Neural cell (in vitro differentiated cells): Measurements from ENCODE around the gene CSNK1A1L.

Source experiments
- EP300 ChIP-seq: fragments of 450-650 bp; conservative IDR thresholded peaks from 2 replicates; pipeline ENCODE4 v1.6.1; 2014; ENCODE audit warnings: antibody characterized with exemption, mild to moderate bottlenecking, moderate library complexity; ENCODE audit not compliant: poor library complexity, severe bottlenecking
- EZH2 ChIP-seq: fragments of 200-600, 300-800 bp; shearing (Covaris generic), sonication (generic); IDR thresholded peaks from 2 replicates; pipeline ENCODE4 v1.6.1; 2014; ENCODE audit warnings: antibody characterized with exemption, low read length, borderline replicate concordance, mild to moderate bottlenecking; ENCODE audit not compliant: insufficient read depth, poor library complexity, severe bottlenecking
- POLR2AphosphoS5 ChIP-seq: IDR thresholded peaks from 2 replicates; pipeline ENCODE4 v1.6.1; 2012
- RAD21 ChIP-seq: fragments of 450-650 bp; conservative IDR thresholded peaks from 2 replicates; pipeline ENCODE4 v1.6.1; 2014; ENCODE audit warnings: antibody characterized with exemption, mild to moderate bottlenecking, moderate library complexity
- SMC3 ChIP-seq: fragments of 450-650 bp; conservative IDR thresholded peaks from 2 replicates; pipeline ENCODE4 v1.6.1; 2014; ENCODE audit warnings: antibody characterized with exemption, mild to moderate bottlenecking, moderate library complexity; ENCODE audit not compliant: poor library complexity
- TAF1 ChIP-seq: IDR thresholded peaks from 2 replicates; pipeline ENCODE4 v1.6.1; 2012; ENCODE audit warnings: low read depth
- TF ChIP-seq, protein P1 (sequence below): fragments of 450-650 bp; IDR thresholded peaks from 2 replicates; pipeline ENCODE4 v1.5.1; 2014; ENCODE audit warnings: antibody characterized with exemption, mild to moderate bottlenecking, moderate library complexity; ENCODE audit not compliant: poor library complexity, severe bottlenecking
- TF ChIP-seq, protein P2 (sequence below): IDR thresholded peaks from 2 replicates; pipeline ENCODE4 v1.6.1; 2012; ENCODE audit warnings: borderline replicate concordance

GRCh38 chr13:37129866-37130265 is 24.4 kb upstream of the CSNK1A1L start:
- TF ChIP-seq EZH2 = no peak
- TF ChIP-seq, protein P1, sequence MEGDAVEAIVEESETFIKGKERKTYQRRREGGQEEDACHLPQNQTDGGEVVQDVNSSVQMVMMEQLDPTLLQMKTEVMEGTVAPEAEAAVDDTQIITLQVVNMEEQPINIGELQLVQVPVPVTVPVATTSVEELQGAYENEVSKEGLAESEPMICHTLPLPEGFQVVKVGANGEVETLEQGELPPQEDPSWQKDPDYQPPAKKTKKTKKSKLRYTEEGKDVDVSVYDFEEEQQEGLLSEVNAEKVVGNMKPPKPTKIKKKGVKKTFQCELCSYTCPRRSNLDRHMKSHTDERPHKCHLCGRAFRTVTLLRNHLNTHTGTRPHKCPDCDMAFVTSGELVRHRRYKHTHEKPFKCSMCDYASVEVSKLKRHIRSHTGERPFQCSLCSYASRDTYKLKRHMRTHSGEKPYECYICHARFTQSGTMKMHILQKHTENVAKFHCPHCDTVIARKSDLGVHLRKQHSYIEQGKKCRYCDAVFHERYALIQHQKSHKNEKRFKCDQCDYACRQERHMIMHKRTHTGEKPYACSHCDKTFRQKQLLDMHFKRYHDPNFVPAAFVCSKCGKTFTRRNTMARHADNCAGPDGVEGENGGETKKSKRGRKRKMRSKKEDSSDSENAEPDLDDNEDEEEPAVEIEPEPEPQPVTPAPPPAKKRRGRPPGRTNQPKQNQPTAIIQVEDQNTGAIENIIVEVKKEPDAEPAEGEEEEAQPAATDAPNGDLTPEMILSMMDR = no peak
- TF ChIP-seq POLR2AphosphoS5 = no peak
- no peak for TF ChIP-seq EP300
- no peak for TF ChIP-seq RAD21
- no peak for TF ChIP-seq SMC3
- TF ChIP-seq, protein P2, sequence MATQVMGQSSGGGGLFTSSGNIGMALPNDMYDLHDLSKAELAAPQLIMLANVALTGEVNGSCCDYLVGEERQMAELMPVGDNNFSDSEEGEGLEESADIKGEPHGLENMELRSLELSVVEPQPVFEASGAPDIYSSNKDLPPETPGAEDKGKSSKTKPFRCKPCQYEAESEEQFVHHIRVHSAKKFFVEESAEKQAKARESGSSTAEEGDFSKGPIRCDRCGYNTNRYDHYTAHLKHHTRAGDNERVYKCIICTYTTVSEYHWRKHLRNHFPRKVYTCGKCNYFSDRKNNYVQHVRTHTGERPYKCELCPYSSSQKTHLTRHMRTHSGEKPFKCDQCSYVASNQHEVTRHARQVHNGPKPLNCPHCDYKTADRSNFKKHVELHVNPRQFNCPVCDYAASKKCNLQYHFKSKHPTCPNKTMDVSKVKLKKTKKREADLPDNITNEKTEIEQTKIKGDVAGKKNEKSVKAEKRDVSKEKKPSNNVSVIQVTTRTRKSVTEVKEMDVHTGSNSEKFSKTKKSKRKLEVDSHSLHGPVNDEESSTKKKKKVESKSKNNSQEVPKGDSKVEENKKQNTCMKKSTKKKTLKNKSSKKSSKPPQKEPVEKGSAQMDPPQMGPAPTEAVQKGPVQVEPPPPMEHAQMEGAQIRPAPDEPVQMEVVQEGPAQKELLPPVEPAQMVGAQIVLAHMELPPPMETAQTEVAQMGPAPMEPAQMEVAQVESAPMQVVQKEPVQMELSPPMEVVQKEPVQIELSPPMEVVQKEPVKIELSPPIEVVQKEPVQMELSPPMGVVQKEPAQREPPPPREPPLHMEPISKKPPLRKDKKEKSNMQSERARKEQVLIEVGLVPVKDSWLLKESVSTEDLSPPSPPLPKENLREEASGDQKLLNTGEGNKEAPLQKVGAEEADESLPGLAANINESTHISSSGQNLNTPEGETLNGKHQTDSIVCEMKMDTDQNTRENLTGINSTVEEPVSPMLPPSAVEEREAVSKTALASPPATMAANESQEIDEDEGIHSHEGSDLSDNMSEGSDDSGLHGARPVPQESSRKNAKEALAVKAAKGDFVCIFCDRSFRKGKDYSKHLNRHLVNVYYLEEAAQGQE = no peak
- TF ChIP-seq TAF1 = no peak
